Osteoblast (primary cell): Measurements from ENCODE around the gene LRRC34. TPM values are rescaled to one million over a fixed set of nuclear protein-coding genes. Genes with fewer than 3 reads are reported as not detected.

Experiments
- DNase-seq: peaks from one replicate; pipeline ENCODE4 v3.0.0; 2011; ENCODE audit warnings: low spot score, mixed read lengths; ENCODE audit not compliant: insufficient read length; ENCODE audit errors: missing footprints
- H2AFZ ChIP-seq: 2 replicates; pipeline ENCODE4 v1.6.0; 2011; ENCODE audit warnings: mild to moderate bottlenecking, low read length
- H3K27ac ChIP-seq: 2 replicates; pipeline ENCODE4 v1.5.1; 2011; ENCODE audit warnings: mild to moderate bottlenecking, low read depth, low read length, moderate library complexity
- H3K27me3 ChIP-seq: 2 replicates; pipeline ENCODE4 v1.6.0; 2012; ENCODE audit warnings: mild to moderate bottlenecking, control low read depth, inconsistent platforms, low read length, moderate library complexity; ENCODE audit not compliant: insufficient read depth
- H3K36me3 ChIP-seq: 2 replicates; pipeline ENCODE4 v1.5.1; 2011; ENCODE audit warnings: mild to moderate bottlenecking, low read length, control low read depth, moderate library complexity; ENCODE audit not compliant: insufficient read depth
- H3K4me1 ChIP-seq: 2 replicates; pipeline ENCODE4 v1.5.1; 2011; ENCODE audit warnings: mild to moderate bottlenecking, low read length, control low read depth, moderate library complexity; ENCODE audit not compliant: insufficient read depth
- H3K4me2 ChIP-seq: 2 replicates; pipeline ENCODE4 v1.6.0; 2011; ENCODE audit warnings: mild to moderate bottlenecking, low read length; ENCODE audit not compliant: insufficient read depth
- H3K4me3 ChIP-seq: fragments of 200-600 bp; sonication (generic); 3 replicates; pipeline ENCODE4 v1.5.1; 2012; ENCODE audit warnings: mild to moderate bottlenecking, low read length, inconsistent platforms; ENCODE audit not compliant: insufficient read depth
- H3K79me2 ChIP-seq: 2 replicates; pipeline ENCODE4 v1.6.0; 2012; ENCODE audit warnings: mild to moderate bottlenecking, low read length, control low read depth, inconsistent platforms; ENCODE audit not compliant: insufficient read depth
- H3K9me3 ChIP-seq: 2 replicates; pipeline ENCODE4 v1.5.1; 2011; ENCODE audit warnings: low read depth, low read length, control low read depth
- H4K20me1 ChIP-seq: 2 replicates; pipeline ENCODE4 v1.6.0; 2012; ENCODE audit warnings: mild to moderate bottlenecking, low read length, control low read depth; ENCODE audit not compliant: insufficient read depth
- CTCF ChIP-seq: IDR thresholded peaks from 2 replicates; pipeline ENCODE4 v1.5.1; 2011; ENCODE audit warnings: mild to moderate bottlenecking, low read depth, low read length, moderate library complexity; ENCODE audit errors: extremely low read depth
- total RNA-seq: library from RNA; depleted of rRNA; stranded (reverse); fragments of >200 nt; gene quantifications from 2 replicates; pipeline ENCODE4 v1.2.3, GENCODE V29; 2012

LRRC34 gene
- 2.2 and 2.4 TPM in 2 replicates for total RNA-seq

- peaks cover 16% of the 10 kb centered on the region for H3K4me1 ChIP-seq
- TF ChIP-seq CTCF = no peak
- H3K4me2 ChIP-seq = peak within 1 kb of the TSS; percentile 85
- H3K27ac ChIP-seq = peak within 1 kb of the TSS; percentile 52
- peak within 1 kb of the TSS; percentile 78 for H3K4me3 ChIP-seq
- H3K27me3 ChIP-seq = no peaks in the 10 kb centered on the region
- H2AFZ ChIP-seq = peak within 1 kb of the TSS; percentile 98
- no peaks in the 10 kb centered on the region for H4K20me1 ChIP-seq
- peak; percentile 91 for DNase-seq
- H3K79me2 ChIP-seq = no peaks in the 10 kb centered on the region
- H3K36me3 ChIP-seq = no peaks in the 10 kb centered on the region
- H3K9me3 ChIP-seq = peaks cover 1% of the 10 kb centered on the region
Measured at GRCh38 chr3:169812332-169813235, at the start of gene LRRC34, which contains the start of gene LRRIQ4. Gene LRRC34, minus strand, starts transcription at chr3:169812904. Its CDS starts 356 bp downstream, at chr3:169812548. Gene LRRIQ4, plus strand, starts transcription at chr3:169812870. Its CDS starts 9,052 bp downstream, at chr3:169821922.

GRCh38 chr3:169861871-169862270 lies 49.2 kb upstream of the LRRC34 start:
- no peak overlapping the region for H2AFZ ChIP-seq
- no peak overlapping the region for H3K27ac ChIP-seq
- TF ChIP-seq CTCF = no peak
- no peak for DNase-seq
- no peak overlapping the region for H3K4me3 ChIP-seq
- H4K20me1 ChIP-seq = no peaks in the 10 kb centered on the region
- H3K4me1 ChIP-seq = no peaks in the 10 kb centered on the region
- H3K4me2 ChIP-seq = no peak overlapping the region
- no peaks in the 10 kb centered on the region for H3K9me3 ChIP-seq
- no peaks in the 10 kb centered on the region for H3K36me3 ChIP-seq
- H3K27me3 ChIP-seq = peaks cover 7% of the 10 kb centered on the region
- H3K79me2 ChIP-seq = no peaks in the 10 kb centered on the region

- Histone ChIP-seq H3K4me2 (no peak overlapping the region), H3K4me3 (no peak overlapping the region), H3K36me3 (no peaks in the 10 kb centered on the region), H3K27me3 (peaks cover 16% of the 10 kb centered on the region), H2AFZ (no peak overlapping the region), H3K4me1 (no peaks in the 10 kb centered on the region), H3K79me2 (no peaks in the 10 kb centered on the region), H4K20me1 (no peaks in the 10 kb centered on the region), H3K9me3 (no peaks in the 10 kb centered on the region), H3K27ac (no peak overlapping the region)
- DNase-seq = no peak
- no peak for TF ChIP-seq CTCF
Measured at GRCh38 chr3:169857811-169858210, 45.1 kb upstream of the LRRC34 start.

- Histone ChIP-seq H3K4me2 (no peak overlapping the region), H2AFZ (no peak overlapping the region), H3K9me3 (no peaks in the 10 kb centered on the region), H3K79me2 (no peaks in the 10 kb centered on the region), H3K4me3 (no peak overlapping the region), H3K4me1 (no peaks in the 10 kb centered on the region), H4K20me1 (no peaks in the 10 kb centered on the region), H3K27me3 (peaks cover 22% of the 10 kb centered on the region), H3K36me3 (no peaks in the 10 kb centered on the region), H3K27ac (no peak overlapping the region)
- DNase-seq = no peak
- TF ChIP-seq CTCF = no peak
Measured at GRCh38 chr3:169855514-169855913, 42.8 kb upstream of the LRRC34 start.
